ENCODE results near the gene MED20.
"Not testable (repeated sequence)": the region's sequence is repeated elsewhere in the genome, so short reads cannot be mapped to it uniquely, and the experiment has no call there.

Gene MED20, protein sequence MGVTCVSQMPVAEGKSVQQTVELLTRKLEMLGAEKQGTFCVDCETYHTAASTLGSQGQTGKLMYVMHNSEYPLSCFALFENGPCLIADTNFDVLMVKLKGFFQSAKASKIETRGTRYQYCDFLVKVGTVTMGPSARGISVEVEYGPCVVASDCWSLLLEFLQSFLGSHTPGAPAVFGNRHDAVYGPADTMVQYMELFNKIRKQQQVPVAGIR

DNA sequence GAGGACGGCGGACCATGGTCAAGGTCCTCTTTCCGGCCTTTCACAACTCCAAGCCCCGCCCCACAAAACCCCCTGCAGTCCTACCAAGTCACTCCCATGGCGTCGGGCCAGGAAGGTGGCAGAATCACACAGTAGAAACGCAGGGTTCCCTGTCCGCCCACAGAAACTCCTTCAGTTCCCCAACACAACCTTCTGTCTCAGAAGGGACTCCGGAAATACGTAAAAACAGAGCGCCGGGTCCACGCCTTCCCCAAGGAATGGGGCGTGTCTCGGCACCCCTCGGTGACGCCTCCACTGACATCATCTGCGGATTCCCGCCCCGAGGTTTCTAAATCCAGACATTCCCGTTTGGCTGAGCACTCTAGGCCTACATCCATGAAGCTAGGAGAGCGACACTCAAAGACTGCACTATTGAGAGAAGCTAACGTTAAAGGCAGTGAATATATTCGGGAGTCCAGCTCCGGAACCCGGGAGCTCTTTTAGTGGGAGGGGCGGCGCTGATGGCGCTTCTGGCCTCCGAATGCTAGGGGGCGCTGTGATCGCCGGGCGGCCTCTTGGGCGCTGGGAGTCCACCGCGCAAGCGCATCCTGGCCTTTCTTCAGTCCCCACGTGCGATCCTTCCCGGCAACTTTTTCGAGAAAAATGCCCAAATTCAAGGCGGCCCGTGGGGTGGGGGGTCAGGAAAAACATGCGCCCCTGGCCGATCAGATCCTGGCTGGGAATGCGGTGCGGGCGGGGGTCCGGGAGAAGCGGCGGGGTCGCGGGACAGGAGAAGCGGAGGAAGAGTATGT, at the start of gene MED20, which contains the start of gene BYSL:
Gene MED20 (minus strand): TSS at position 219 of the 791 bp plus-strand sequence. CDS start 121 bp downstream, at position 98.
Gene BYSL (plus strand): TSS at position 579 of the 791 bp plus-strand sequence. CDS start 64 bp downstream, at position 643.
- DNase-seq: peak; percentile 95

GRCh38 chr6:41970436-41970846, 49.5 kb upstream of the MED20 start:
- peak; percentile 20 for DNase-seq

- no peak for DNase-seq
These were observed 46.7 kb upstream of the MED20 start for GRCh38 chr6:41967312-41968287.

- DNase-seq: no peak
These were observed 46.0 kb upstream of the MED20 start for GRCh38 chr6:41966961-41967311.

- DNase-seq: no peak
These were observed 45.4 kb upstream of the MED20 start for GRCh38 chr6:41966214-41966920.

DNA sequence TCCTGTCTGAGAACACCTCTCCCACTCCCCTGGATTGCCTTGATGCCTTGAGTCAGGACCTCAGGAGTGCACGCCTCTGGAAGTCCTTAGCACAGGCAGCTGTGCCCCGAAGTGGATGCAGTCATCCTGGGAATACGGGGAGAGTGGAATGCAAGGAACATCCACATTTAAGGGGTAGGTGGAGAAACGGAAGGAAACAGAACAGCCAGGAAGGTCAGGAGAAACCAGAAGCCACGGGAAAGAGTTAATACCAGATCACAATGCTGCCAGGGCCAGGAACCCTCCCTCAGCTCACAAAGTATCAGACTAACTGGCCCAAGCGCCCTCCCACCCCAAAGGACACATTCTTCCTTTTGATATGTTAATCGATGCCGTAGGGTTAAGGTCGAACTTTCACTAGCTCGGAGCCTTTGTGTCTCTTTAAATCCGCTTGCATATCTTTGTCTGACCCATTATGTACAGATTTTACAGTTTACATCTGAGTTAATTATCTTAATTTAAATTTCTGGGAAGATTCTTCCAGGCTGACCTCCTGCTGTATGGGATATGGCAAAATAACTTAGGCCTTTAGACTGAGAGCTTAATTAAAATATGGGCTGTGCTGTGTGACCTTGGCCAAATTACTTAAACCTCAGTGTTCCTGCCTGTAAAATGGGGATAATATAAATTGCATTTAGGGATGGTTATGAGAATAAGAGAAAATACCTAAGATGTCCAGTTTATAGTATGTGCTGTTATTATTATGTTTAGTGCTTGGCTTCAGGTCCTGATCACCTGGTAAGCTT, 44.7 kb upstream of the MED20 start:
- no peak for DNase-seq

GRCh38 chr6:41964201-41964887, 43.4 kb upstream of the MED20 start:
- DNase-seq: no peak

GRCh38 chr6:41963371-41963770, 42.4 kb upstream of the MED20 start:
- DNase-seq: no peak

GRCh38 chr6:41960028-41960427, 39.1 kb upstream of the MED20 start:
- no peak for DNase-seq

DNA sequence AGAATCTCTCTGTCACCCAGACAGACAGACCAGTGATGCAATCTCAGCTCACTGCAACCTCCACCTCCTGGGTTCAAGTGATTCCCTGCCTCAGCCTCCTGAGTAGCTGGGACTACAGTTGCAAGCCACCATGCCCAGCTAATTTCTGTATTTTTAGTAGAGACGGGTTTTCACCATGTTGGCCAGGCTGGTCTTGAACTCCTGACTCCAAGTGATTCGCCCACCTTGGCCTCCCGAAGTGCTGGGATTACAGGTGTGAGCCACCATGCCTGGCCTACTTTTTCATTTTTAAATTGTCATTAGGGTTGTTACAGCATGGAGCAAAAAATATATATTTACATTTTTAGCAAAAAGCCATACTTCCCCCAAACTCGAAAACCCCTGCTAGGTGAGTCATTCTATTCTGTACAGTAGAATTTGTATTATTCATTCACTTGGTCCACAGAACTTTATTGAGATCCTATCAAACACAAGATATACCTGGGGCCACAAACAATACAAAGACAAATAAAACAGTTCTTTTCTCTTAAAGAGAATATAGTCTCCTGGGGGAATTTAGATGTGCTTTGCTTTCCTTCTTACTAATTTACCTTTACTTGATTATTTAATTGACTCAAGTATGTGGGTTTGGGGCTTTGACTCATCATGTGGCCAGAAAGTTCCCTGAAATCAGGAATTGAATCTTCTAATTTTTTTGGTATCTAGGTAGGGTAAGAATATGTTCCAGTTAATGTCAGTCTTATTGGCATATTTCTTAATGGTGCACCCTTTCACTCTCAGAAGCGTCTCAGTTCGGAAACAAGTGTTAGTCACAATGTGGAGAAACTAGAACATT, 37.3 kb upstream of the MED20 start:
- DNase-seq: no peak

DNA sequence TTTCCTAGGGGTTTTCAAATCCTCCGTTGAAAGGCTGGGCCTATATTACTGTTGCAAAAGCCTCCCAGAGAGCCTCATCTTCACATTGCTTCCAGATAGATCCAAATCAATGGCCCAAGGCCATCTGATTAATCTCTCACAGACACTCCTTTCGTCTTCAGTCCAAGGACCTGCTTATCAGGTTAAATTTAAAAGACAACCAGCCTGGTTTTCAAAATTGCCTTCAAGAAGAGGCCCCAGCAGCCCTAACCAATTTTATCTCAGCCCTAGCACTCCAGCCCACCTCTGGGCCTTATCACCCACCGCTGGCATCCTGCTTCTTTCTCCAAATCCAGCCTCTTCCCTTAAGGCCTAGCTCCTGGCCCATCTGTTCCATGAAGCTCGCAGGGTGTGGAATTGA, 36.2 kb upstream of the MED20 start:
- DNase-seq: no peak

- DNase-seq: no peak
These were observed 34.5 kb upstream of the MED20 start for GRCh38 chr6:41955412-41955811.

GRCh38 chr6:41954668-41955067, 33.7 kb upstream of the MED20 start:
- DNase-seq: no peak

DNA sequence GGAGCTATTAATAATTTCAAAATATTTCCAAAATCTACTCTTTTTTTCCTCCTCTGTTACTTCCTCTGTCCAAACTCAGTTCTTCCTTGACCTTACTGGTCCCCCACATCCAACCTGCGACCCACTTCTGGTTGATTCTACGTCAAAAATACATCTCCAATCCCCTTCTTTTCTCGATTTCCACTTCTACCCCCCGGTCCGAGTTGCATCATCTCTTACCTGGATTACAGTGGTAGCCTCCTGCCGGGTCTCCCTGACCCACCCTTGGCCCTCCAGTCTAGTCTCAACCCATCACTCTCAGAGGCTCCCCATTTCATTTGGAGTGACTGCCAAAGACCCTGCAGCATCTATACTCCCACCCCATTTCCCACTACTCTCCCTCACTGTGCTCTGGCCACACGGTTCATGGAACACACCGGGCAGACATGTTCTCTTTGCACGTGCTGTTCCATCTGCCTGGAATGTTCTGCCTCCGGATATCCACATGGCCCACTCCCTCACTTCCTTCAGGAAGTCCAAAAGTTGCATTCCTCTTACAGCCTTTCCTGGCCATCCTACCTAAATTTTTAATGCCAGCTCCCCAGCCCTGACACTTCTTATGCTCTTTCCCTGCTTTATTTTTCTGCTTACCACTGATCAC, 26.8 kb upstream of the MED20 start:
- no peak for DNase-seq

DNA sequence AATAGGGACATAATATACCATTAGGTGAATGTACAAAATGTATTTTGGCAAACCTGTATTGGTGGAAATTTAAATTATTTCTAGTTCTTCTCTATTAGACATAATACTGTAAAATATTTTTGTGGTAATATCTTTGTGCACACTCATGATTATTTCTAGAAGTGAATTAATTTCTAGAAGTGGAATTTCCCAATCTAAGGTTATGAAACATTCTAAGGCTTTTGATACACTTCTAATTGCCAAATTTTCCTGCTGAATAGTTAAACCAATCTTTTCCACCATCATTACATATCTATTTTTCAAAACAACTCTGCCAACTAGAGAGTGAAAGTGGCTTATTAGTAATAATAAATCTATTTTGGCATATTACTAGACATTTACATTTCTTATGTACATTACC, 22.5 kb upstream of the MED20 start:
- DNase-seq: no peak

GRCh38 chr6:41942882-41943281, 21.9 kb upstream of the MED20 start:
- DNase-seq: not testable (repeated sequence)

- peak; percentile 44 for DNase-seq
These were observed 21.3 kb upstream of the MED20 start for GRCh38 chr6:41942067-41942851.

DNA sequence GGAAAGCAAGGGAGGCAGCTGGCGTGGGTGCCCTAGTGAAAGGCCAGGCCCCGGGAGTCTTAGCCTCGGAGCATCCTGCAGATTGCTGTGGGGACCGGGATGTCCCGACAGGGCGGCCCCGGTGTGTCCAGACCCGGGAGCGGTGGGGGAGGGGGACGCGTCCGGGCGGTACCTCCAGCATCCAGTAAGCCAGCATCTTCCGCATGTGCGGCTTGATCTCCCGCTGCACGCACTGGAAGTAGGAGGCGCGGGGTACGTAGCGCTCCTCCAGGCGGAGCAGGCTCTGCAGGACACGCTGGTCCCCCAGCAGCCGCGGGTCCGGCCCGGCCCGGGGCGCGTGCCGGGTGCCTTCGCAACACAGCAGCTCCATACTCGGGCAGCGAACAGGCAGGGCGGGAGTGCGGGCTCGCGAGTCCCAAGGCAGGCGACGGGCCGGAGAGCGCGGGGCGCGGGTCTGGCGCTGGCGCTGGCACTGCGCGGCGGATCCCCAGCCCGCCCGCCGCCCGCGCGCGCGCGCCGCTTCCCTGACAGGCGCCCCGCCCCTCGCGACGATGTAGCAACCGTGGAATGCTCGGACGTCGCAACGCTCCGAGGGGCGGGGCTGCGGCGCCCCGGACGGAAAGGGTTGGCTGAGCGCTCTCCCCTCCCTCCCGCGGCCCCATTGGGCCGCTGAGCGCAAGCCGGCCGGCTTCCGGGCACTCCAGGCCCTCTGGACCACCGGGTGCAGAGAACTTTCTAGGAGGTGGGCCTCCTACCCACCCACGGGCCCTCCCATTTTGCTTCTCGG, 20.5 kb upstream of the MED20 start, which contains the start of gene CCND3:
Gene CCND3 (minus strand): TSS at position 529 of the 787 bp plus-strand sequence. CDS start 159 bp downstream, at position 370.
- peak; percentile 92 for DNase-seq
